ENCODE data around the gene ALOX5.
"Not testable (repeated sequence)": the region's sequence is repeated elsewhere in the genome, so short reads cannot be mapped to it uniquely, and the experiment has no call there.

The ALOX5 gene

DNA sequence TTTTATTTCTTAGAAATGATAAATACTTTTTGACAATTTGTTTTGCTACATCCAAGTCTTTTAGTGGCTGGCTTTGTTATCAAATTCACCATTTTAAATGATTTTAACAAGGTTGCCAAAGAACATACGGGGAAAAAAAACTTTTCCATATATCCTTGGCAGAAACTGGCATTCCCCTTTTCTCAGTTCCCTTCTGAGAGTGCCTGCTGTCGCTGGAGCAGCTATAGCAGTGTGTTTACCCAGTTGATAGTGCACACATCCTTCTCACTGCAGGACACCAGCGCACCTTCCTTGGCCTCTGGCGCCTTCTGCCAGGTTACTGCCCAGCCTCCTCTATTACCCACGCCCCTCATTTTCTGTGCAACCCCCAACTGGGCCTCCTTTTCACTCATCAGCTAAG, 94.1 kb downstream of the ALOX5 start:
- no peak for DNase-seq (ENCODE audit: low read depth)

GRCh38 chr10:45470098-45471012, 96.3 kb downstream of the ALOX5 start:
- DNase-seq (ENCODE audit: low read depth), result no peak

GRCh38 chr10:45471059-45471458, 97.0 kb downstream of the ALOX5 start:
- DNase-seq (ENCODE audit: low read depth), result no peak

DNA sequence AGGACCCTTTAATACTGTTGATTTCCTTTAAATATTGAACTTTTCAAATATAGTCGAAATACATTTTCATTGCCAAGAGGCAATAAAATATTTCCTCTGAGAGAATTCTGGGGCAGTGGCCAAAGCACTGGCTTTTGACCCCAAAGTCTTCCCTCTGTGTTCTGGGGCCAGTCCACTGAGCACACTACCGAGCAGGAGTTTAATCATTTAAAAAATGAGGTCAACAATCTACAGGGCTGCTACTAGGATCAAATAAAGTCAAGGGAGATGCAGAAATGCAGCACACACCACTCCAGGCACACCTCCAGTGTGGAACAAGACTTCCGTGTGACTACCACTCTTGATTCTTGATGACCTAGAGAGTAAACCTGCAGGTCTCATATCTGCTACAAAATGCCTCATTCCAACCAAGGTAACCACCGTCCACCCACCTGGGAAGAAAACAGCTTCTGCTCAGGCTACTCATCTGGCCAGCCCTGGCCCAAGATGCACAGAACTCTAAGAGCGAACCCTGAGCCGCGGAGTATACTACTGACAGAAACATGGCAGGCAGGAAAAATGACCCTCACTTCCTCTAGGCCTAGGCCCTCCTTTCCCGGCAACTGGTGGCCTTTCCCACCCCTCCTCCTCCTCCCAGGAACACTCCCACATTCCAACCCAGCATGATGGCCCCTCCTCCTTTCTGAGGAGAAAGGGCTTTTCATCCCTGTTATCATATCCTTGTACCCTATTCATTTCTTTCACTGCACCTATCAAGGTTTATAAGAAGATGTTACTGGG, 97.7 kb downstream of the ALOX5 start:
- no peak for DNase-seq (ENCODE audit: low read depth)

DNA sequence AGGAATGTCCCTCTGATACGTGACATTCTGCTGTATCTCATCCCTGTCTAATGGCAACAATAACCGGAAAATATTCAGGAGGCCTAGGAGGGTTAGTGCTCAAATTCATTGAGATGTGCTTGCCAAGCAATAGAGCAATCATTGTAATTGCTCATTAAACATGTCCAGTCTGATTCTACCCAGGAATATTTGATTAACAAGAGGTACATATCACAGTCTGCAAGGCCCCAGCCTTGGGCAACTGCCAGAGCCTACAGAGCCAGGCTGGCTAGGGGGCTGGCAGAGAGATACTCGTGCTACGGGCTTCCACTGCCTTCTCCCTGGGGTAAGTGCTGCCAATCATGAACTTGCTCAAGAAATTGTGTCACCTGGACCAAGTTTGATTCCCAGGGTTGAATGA, 99.1 kb downstream of the ALOX5 start:
- DNase-seq (ENCODE audit: low read depth), result no peak

DNA sequence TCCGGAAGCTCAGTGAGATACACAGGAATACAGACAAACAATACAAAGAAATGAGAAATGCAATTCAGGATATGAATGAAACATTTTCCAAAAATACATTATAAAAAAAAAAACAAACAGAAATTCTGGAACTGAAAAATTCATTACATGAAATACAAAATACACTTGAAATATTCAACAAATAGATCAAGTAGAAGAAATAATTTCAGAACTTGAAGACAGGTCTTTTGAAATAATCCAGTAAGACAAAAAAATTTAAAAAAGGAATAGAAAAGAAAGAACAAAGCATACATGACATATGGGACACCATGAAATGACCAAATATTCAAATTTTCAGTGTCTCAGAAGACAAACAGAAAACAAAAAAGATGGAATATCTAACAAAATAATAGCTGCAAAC, 102.5 kb downstream of the ALOX5 start:
- no peak for DNase-seq (ENCODE audit: low read depth)

DNA sequence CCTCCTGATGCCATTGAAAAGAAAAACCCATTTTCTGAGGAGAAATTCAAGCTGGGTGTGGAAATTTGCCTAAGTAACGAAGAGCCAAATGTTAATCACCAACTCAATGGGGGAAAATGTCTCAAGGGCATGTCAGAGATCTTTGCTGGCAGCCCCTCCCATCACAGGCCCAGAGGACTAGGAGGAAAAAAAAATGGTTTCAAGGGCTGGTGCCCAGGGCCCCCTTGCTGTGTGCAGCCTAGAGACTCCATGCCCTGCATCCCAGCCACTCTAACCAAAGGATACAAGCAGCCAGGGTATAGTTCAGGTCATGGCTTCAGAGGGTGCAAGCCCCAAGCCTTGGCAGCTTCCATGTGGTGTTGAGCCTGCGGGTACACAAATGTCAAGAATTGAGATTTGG, 106.3 kb downstream of the ALOX5 start:
- no peak for DNase-seq (ENCODE audit: low read depth)

DNA sequence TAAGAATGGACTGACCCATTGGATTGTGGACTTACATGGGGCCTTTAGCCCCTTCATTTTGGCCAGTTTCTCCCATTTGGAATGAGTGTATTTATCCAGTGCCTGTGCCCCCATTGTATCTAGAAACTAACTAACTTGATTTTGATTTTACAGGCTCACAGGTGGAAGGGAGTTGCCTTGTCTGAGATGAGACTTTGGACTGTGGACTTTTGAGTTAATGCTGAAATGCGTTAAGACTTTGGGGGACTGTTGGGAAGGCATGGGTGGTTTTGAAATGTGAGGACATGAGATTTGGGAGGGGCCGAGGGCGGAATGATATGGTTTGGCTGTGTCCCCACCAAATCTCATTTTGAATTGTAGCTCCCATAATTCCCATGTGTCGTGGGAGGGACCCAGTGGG, 107.1 kb downstream of the ALOX5 start:
- DNase-seq (ENCODE audit: low read depth), result not testable (repeated sequence)

- no peak for DNase-seq (ENCODE audit: low read depth)
Measured at GRCh38 chr10:45483002-45483401, 109.0 kb downstream of the ALOX5 start.

- DNase-seq (ENCODE audit: low read depth), result no peak
Measured at GRCh38 chr10:45487735-45488134, 113.7 kb downstream of the ALOX5 start.

GRCh38 chr10:45488365-45488764, 114.3 kb downstream of the ALOX5 start:
- no peak for DNase-seq (ENCODE audit: low read depth)

GRCh38 chr10:45490277-45490676, 116.3 kb downstream of the ALOX5 start:
- no peak for DNase-seq (ENCODE audit: low read depth)

DNA sequence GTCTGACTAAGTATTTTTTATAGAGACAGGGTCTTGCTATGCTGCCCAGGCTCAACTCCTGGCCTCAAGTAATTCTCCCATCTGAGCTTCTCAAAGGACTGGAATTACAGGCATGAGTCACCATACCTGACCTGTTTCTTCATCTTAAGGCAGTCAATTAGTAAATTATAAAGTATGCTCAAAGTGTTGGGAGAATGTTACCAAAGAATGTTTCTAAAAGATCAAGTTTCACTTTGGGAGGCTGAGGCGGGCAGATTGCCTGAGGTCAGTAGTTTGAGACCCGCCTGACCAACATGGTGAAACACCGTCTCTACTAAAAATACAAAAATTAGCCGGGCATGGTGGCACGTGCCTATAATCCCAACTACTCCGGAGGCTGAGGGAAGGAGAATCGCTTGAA, 117.0 kb downstream of the ALOX5 start:
- DNase-seq (ENCODE audit: low read depth), result no peak
